ENCODE results near the gene TMEM184B. TPM values are rescaled to one million over a fixed set of nuclear protein-coding genes. Genes with fewer than 3 reads are reported as not detected.

The TMEM184B gene
- total RNA-seq, 1 donor = 30.0 TPM

DNA sequence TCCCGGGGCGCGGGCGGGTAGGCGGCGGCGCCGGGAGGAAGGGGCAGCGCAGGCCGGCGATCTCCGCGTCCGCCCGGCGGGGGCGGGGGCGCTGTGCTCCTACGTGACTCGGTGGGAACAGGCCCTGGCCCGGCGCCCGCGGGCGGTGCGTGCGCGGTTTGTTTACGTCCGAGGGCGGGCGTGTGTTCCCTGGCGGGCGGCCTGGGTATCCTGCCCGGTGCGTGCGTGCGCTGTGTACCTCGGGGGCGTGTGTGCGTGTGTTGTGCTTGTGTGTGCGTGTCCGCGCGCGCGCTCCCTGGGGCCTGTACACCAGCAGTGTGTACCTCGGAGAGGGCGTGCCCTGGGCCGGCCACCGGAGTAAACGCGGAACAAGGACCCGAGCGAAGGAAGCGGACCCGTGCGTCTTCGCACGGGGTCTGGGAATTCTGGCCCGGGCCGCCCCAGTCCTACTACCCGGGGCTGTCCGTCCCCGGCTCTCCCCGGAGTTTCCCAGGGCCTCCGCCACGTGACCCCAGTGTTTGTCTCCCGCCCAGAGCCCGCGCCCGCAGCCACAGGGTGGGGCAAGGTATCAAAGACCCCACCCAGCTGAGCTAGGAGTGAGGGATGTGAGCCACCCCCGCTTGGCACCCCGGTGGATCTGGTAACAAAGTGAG is 70.2 kb downstream of the TMEM184B start:
- H3K9me3 ChIP-seq (ENCODE audit: low read depth, low read length) = no peaks in the 10 kb centered on the region
- H2AFZ ChIP-seq (ENCODE audit: low read length) = no peak overlapping the region
- no peaks in the 10 kb centered on the region for H3K36me3 ChIP-seq (ENCODE audit: insufficient read depth, low read length)
- peaks cover 31% of the 10 kb centered on the region for H4K20me1 ChIP-seq (ENCODE audit: insufficient read depth, low read length)
- peak; percentile 95 for DNase-seq (ENCODE audit: insufficient read length, low spot score, missing footprints)
- H3K27ac ChIP-seq (ENCODE audit: low read depth, low read length) = peak overlapping the region; percentile 98
- H3K79me2 ChIP-seq (ENCODE audit: insufficient read depth, low read length) = peaks cover 47% of the 10 kb centered on the region
- TF ChIP-seq CTCF (IDR thresholded peaks at IDR 0.05; ENCODE audit: extremely low read depth, low read depth, low read length) = no peak
- peaks cover 37% of the 10 kb centered on the region for H3K4me1 ChIP-seq (ENCODE audit: insufficient read depth, low read length)
- H3K27me3 ChIP-seq (ENCODE audit: insufficient read depth, low read length) = no peaks in the 10 kb centered on the region
- peak overlapping the region; percentile 96 for H3K4me3 ChIP-seq (ENCODE audit: insufficient read depth, low read length)
- H3K4me2 ChIP-seq (ENCODE audit: insufficient read depth, low read length) = peak overlapping the region; percentile 93

DNA sequence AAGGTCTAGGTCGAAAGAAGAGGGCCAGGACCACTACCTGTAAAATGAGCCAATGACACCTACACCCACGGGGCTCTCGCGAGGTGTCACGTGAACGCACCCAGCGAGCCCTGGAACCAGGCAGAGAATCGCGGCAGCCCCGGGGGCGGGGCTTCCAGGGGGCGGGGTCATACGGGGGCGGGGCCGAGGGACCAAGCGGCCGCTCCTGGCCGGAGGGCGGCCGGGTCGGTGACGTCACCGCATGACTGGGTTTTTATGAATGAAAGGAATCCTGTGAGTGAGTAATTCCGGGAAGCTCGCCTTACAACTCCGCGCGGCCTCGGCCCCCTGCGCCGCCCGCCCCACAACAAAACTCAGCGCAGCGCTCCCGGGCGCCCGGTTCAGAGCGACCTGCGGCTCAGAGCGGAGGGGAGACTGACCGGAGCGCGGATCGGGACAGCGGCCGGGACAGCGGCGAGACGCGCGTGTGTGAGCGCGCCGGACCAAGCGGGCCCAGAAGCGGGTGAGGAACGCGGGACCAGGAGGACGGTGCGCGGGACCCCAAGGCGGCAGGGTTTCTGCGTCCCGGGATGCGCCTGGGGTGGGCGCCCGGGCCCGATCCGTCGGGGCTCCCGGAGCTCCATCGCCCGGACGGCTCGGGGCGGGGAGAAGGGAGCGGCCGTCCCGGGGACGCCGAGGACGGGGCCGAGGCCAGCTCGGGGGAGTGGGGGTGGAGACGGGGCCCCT is 70.9 kb downstream of the TMEM184B start, which contains the start of gene MAFF:
MAFF (plus strand) TSS at position 284 of the 726 bp plus-strand sequence. CDS start 11,860 bp downstream, outside the sequence.
- DNase-seq (ENCODE audit: insufficient read length, low spot score, missing footprints) = peak; percentile 99
- H3K36me3 ChIP-seq (ENCODE audit: insufficient read depth, low read length) = no peaks in the 10 kb centered on the region
- no peak for TF ChIP-seq CTCF (IDR thresholded peaks at IDR 0.05; ENCODE audit: extremely low read depth, low read depth, low read length)
- H2AFZ ChIP-seq (ENCODE audit: low read length) = peak within 1 kb of the TSS; percentile 94
- peak within 1 kb of the TSS; percentile 93 for H3K4me2 ChIP-seq (ENCODE audit: insufficient read depth, low read length)
- H3K79me2 ChIP-seq (ENCODE audit: insufficient read depth, low read length) = peaks cover 44% of the 10 kb centered on the region
- H3K4me3 ChIP-seq (ENCODE audit: insufficient read depth, low read length) = peak within 1 kb of the TSS; percentile 96
- no peaks in the 10 kb centered on the region for H3K9me3 ChIP-seq (ENCODE audit: low read depth, low read length)
- H3K27me3 ChIP-seq (ENCODE audit: insufficient read depth, low read length) = no peaks in the 10 kb centered on the region
- H3K27ac ChIP-seq (ENCODE audit: low read depth, low read length) = peak within 1 kb of the TSS; percentile 98
- peaks cover 37% of the 10 kb centered on the region for H3K4me1 ChIP-seq (ENCODE audit: insufficient read depth, low read length)
- peaks cover 30% of the 10 kb centered on the region for H4K20me1 ChIP-seq (ENCODE audit: insufficient read depth, low read length)

DNA sequence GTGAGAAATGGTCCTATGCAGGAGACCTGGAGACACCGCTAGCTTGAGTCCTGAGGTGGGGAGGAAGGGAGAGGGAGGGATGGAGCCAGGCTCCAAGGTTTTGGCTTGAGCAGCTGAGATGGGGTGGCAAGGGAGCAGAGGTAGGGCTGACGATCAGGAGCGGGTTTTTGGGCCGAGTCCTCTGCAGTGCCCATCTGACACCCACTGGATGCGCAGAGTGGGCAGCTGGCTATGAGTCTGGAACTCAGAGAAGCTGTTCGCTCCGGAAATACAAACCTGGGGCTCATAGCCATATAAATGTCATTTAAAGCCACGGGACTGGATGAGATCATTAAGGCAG is 71.5 kb downstream of the TMEM184B start:
- Histone ChIP-seq H3K36me3 (ENCODE audit: insufficient read depth, low read length) (no peaks in the 10 kb centered on the region), H3K27ac (ENCODE audit: low read depth, low read length) (peak overlapping the region; percentile 64), H3K79me2 (ENCODE audit: insufficient read depth, low read length) (peaks cover 39% of the 10 kb centered on the region), H3K4me1 (ENCODE audit: insufficient read depth, low read length) (peaks cover 37% of the 10 kb centered on the region), H3K4me2 (ENCODE audit: insufficient read depth, low read length) (peak overlapping the region; percentile 90), H2AFZ (ENCODE audit: low read length) (peak overlapping the region; percentile 94), H3K9me3 (ENCODE audit: low read depth, low read length) (no peaks in the 10 kb centered on the region), H3K4me3 (ENCODE audit: insufficient read depth, low read length) (peak overlapping the region; percentile 68), H4K20me1 (ENCODE audit: insufficient read depth, low read length) (peaks cover 27% of the 10 kb centered on the region), H3K27me3 (ENCODE audit: insufficient read depth, low read length) (no peaks in the 10 kb centered on the region)
- no peak for TF ChIP-seq CTCF (IDR thresholded peaks at IDR 0.05; ENCODE audit: extremely low read depth, low read depth, low read length)
- DNase-seq (ENCODE audit: insufficient read length, low spot score, missing footprints) = no peak
